Tibial artery (tissue), 4 donors: ENCODE measurements around the gene GTF3C1.

Source experiments
- DNase-seq, 2 donors: peaks; one replicate each; pipeline ENCODE4 v3.0.0-alpha.2; 2019
- H3K27ac ChIP-seq, 2 donors: fragments of 200-600 bp; sonication (generic) in 1 of 2; 1 replicate in 1 of 2; 2 replicates in 1 of 2; pipeline ENCODE4 v1.5.1; 2018 to 2019; ENCODE audit warnings: mild to moderate bottlenecking in 1 of 2
- H3K27me3 ChIP-seq, 2 donors: fragments of 200-600 bp; sonication (generic) in 1 of 2; one replicate each; pipeline versions ENCODE4 v1.5.1 to v1.6.0; 2016 to 2019
- H3K36me3 ChIP-seq, 3 donors: fragments of 200-600 bp; sonication (generic) in 2 of 3; one replicate each; pipeline ENCODE4 v1.5.1; 2016 to 2019; ENCODE audit warnings: mild to moderate bottlenecking in 2 of 3
- H3K4me1 ChIP-seq, 4 donors: fragments of 200-600 bp; sonication (generic) in 2 of 4; 1 replicate in 3 of 4; 2 replicates in 1 of 4; pipeline ENCODE4 v1.5.1; 2016 to 2019
- H3K4me3 ChIP-seq, 2 donors: fragments of 200-600 bp; sonication (generic) in 1 of 2; 1 replicate in 1 of 2; 2 replicates in 1 of 2; pipeline ENCODE4 v1.5.1; 2018 to 2019; ENCODE audit warnings: mild to moderate bottlenecking in 2 of 2
- H3K9me3 ChIP-seq, 3 donors: fragments of 200-600 bp; sonication (generic) in 1 of 3; one replicate each; pipeline ENCODE4 v1.5.1; 2016 to 2019
- CTCF ChIP-seq, 2 experiments: fragments of 200-600 bp in 1 of 2; fragments of 450-650 bp in 1 of 2; IDR thresholded peaks; one replicate each; pipeline ENCODE4 v1.5.1; 2017 to 2019; ENCODE audit warnings: antibody characterized with exemption in 2 of 2, mild to moderate bottlenecking in 1 of 2, moderate library complexity in 1 of 2
- intact Hi-C: fragments of 100-400 bp; cut with DNase I; formaldehyde crosslinking; loops from one replicate; pipeline ENCODE4 v1.15.0; 2023; ENCODE audit warnings: low total_unique reads

GTF3C1 gene

GRCh38 chr16:27549464-27549745, 308 bp downstream of the GTF3C1 start:
- no peak for TF ChIP-seq CTCF (IDR thresholded peaks at IDR 0.05)

GRCh38 chr16:27547851-27548250, 1.9 kb downstream of the GTF3C1 start:
- Histone ChIP-seq H3K4me3 (no peak overlapping the region), H3K36me3 (peaks cover 26 to 30% (median 30%) of the 10 kb centered on the region in 3 donors), H3K27ac (no peak overlapping the region), H3K27me3 (no peaks in the 10 kb centered on the region), H3K4me1 (peaks cover 0 to 36% (median 34%) of the 10 kb centered on the region in 4 donors), H3K9me3 (no peaks in the 10 kb centered on the region)
- no peak for DNase-seq
- TF ChIP-seq CTCF (IDR thresholded peaks at IDR 0.05) = no peak
- intact Hi-C loops = loop anchor here (5.0 kb wide), 1 partner anchor 664 kb away; the partner anchor contains the start of gene XPO6

More at GRCh38 chr16:27549464-27549745, 308 bp downstream of the GTF3C1 start:
- Histone ChIP-seq H3K36me3 (peaks cover 11 to 15% (median 14%) of the 10 kb centered on the region in 3 donors), H3K27me3 (no peaks in the 10 kb centered on the region), H3K4me3 (peak overlapping the region; percentile 78 to 85), H3K4me1 (peaks cover 0 to 36% (median 34%) of the 10 kb centered on the region in 4 donors), H3K9me3 (no peaks in the 10 kb centered on the region), H3K27ac (peak overlapping the region; percentile 76 to 82)
- intact Hi-C loops = loop anchor here (5.0 kb wide), 1 partner anchor 663 kb away; the partner anchor contains the start of gene XPO6
- DNase-seq = no peak

- H3K36me3 ChIP-seq = peaks cover 33 to 37% (median 37%) of the 10 kb centered on the region in 3 donors
- peaks cover 0 to 36% (median 34%) of the 10 kb centered on the region in 4 donors for H3K4me1 ChIP-seq
- intact Hi-C loops = loop anchor here (5.0 kb wide), 1 partner anchor 665 kb away; the partner anchor contains the start of gene XPO6
- no peak for TF ChIP-seq CTCF (IDR thresholded peaks at IDR 0.05)
- H3K27me3 ChIP-seq = no peaks in the 10 kb centered on the region
- H3K4me3 ChIP-seq = no peak overlapping the region
- no peak for DNase-seq
- H3K9me3 ChIP-seq = no peaks in the 10 kb centered on the region
- H3K27ac ChIP-seq = no peak overlapping the region
Measured at GRCh38 chr16:27547134-27547533, 2.6 kb downstream of the GTF3C1 start.

GRCh38 chr16:27544671-27545070, 5.0 kb downstream of the GTF3C1 start:
- DNase-seq = no peak
- no peak overlapping the region for H3K27ac ChIP-seq
- H3K36me3 ChIP-seq = peaks cover 58 to 62% (median 62%) of the 10 kb centered on the region in 3 donors
- no peaks in the 10 kb centered on the region for H3K9me3 ChIP-seq
- no peak for TF ChIP-seq CTCF (IDR thresholded peaks at IDR 0.05)
- peaks cover 0 to 28% (median 25%) of the 10 kb centered on the region in 4 donors for H3K4me1 ChIP-seq
- no peak overlapping the region for H3K4me3 ChIP-seq
- H3K27me3 ChIP-seq = no peaks in the 10 kb centered on the region
- intact Hi-C loops = loop anchor here (5.0 kb wide), 1 partner anchor 668 kb away; the partner anchor contains the start of gene XPO6

- H3K27ac ChIP-seq = no peak overlapping the region
- H3K27me3 ChIP-seq = no peaks in the 10 kb centered on the region
- no peak for TF ChIP-seq CTCF (IDR thresholded peaks at IDR 0.05)
- intact Hi-C loops = no loop called here
- H3K36me3 ChIP-seq = peaks cover 58 to 70% (median 69%) of the 10 kb centered on the region in 3 donors
- no peak overlapping the region for H3K4me3 ChIP-seq
- peaks cover 0 to 24% (median 20%) of the 10 kb centered on the region in 4 donors for H3K4me1 ChIP-seq
- H3K9me3 ChIP-seq = no peaks in the 10 kb centered on the region
- DNase-seq = no peak
Measured at GRCh38 chr16:27543801-27544200, 5.9 kb downstream of the GTF3C1 start.

- no peak for TF ChIP-seq CTCF (IDR thresholded peaks at IDR 0.05)
- Histone ChIP-seq H3K4me1 (no peaks in the 10 kb centered on the region), H3K9me3 (no peaks in the 10 kb centered on the region), H3K27me3 (no peaks in the 10 kb centered on the region), H3K36me3 (peaks cover 83 to 98% (median 92%) of the 10 kb centered on the region in 3 donors), H3K27ac (no peak overlapping the region), H3K4me3 (no peak overlapping the region)
- intact Hi-C loops = no loop called here
- DNase-seq = no peak
Measured at GRCh38 chr16:27539636-27540035, 10.1 kb downstream of the GTF3C1 start.
